Measurements from ENCODE around the gene IL26.
"Not testable (repeated sequence)": the region's sequence is repeated elsewhere in the genome, so short reads cannot be mapped to it uniquely, and the experiment has no call there.

The IL26 gene

GRCh38 chr12:68198507-68199086, 27.0 kb downstream of the IL26 start:
- Histone ChIP-seq H3K9me3 (ENCODE audit: control insufficient read depth, low read length) (no peaks in the 10 kb centered on the region), H3K27me3 (replicated peaks; ENCODE audit: control insufficient read depth, insufficient read depth, low read length) (peaks cover 24% of the 10 kb centered on the region), H3K4me3 (ENCODE audit: low read length) (no peak overlapping the region), H3K36me3 (ENCODE audit: control insufficient read depth, insufficient read depth, low read length, severe bottlenecking) (no peaks in the 10 kb centered on the region), H3K9ac (ENCODE audit: low read length) (no peak overlapping the region), H3K4me1 (ENCODE audit: control insufficient read depth, insufficient read depth, low read length) (no peaks in the 10 kb centered on the region)
- no peak for DNase-seq (ENCODE audit: low read depth)

GRCh38 chr12:68190301-68190700, 35.3 kb downstream of the IL26 start:
- H3K9ac ChIP-seq (ENCODE audit: low read length): no peak overlapping the region
- no peaks in the 10 kb centered on the region for H3K9me3 ChIP-seq (ENCODE audit: control insufficient read depth, low read length)
- H3K4me1 ChIP-seq (ENCODE audit: control insufficient read depth, insufficient read depth, low read length): no peaks in the 10 kb centered on the region
- no peak overlapping the region for H3K4me3 ChIP-seq (ENCODE audit: low read length)
- no peaks in the 10 kb centered on the region for H3K36me3 ChIP-seq (ENCODE audit: control insufficient read depth, insufficient read depth, low read length, severe bottlenecking)
- DNase-seq (ENCODE audit: low read depth): no peak
- H3K27me3 ChIP-seq (replicated peaks; ENCODE audit: control insufficient read depth, insufficient read depth, low read length): peaks cover 46% of the 10 kb centered on the region

- H3K36me3 ChIP-seq (ENCODE audit: control insufficient read depth, insufficient read depth, low read length, severe bottlenecking): no peaks in the 10 kb centered on the region
- H3K4me3 ChIP-seq (ENCODE audit: low read length): no peak overlapping the region
- H3K9me3 ChIP-seq (ENCODE audit: control insufficient read depth, low read length): no peaks in the 10 kb centered on the region
- H3K4me1 ChIP-seq (ENCODE audit: control insufficient read depth, insufficient read depth, low read length): no peaks in the 10 kb centered on the region
- DNase-seq (ENCODE audit: low read depth): peak; percentile 2
- H3K9ac ChIP-seq (ENCODE audit: low read length): no peak overlapping the region
- peaks cover 50% of the 10 kb centered on the region for H3K27me3 ChIP-seq (replicated peaks; ENCODE audit: control insufficient read depth, insufficient read depth, low read length)
Measured at GRCh38 chr12:68189821-68190242, 35.8 kb downstream of the IL26 start.

- no peaks in the 10 kb centered on the region for H3K36me3 ChIP-seq (ENCODE audit: control insufficient read depth, insufficient read depth, low read length, severe bottlenecking)
- no peaks in the 10 kb centered on the region for H3K9me3 ChIP-seq (ENCODE audit: control insufficient read depth, low read length)
- H3K27me3 ChIP-seq (replicated peaks; ENCODE audit: control insufficient read depth, insufficient read depth, low read length): peaks cover 47% of the 10 kb centered on the region
- H3K4me1 ChIP-seq (ENCODE audit: control insufficient read depth, insufficient read depth, low read length): no peaks in the 10 kb centered on the region
- H3K9ac ChIP-seq (ENCODE audit: low read length): no peak overlapping the region
- H3K4me3 ChIP-seq (ENCODE audit: low read length): no peak overlapping the region
- DNase-seq (ENCODE audit: low read depth): no peak
Measured at GRCh38 chr12:68185598-68185997, 40.0 kb downstream of the IL26 start.

- H3K36me3 ChIP-seq (ENCODE audit: control insufficient read depth, insufficient read depth, low read length, severe bottlenecking): no peaks in the 10 kb centered on the region
- no peak overlapping the region for H3K4me3 ChIP-seq (ENCODE audit: low read length)
- no peak for DNase-seq (ENCODE audit: low read depth)
- H3K9ac ChIP-seq (ENCODE audit: low read length): no peak overlapping the region
- H3K4me1 ChIP-seq (ENCODE audit: control insufficient read depth, insufficient read depth, low read length): no peaks in the 10 kb centered on the region
- H3K9me3 ChIP-seq (ENCODE audit: control insufficient read depth, low read length): no peaks in the 10 kb centered on the region
- H3K27me3 ChIP-seq (replicated peaks; ENCODE audit: control insufficient read depth, insufficient read depth, low read length): peaks cover 23% of the 10 kb centered on the region
Measured at GRCh38 chr12:68180792-68181744, 44.5 kb downstream of the IL26 start.

GRCh38 chr12:68178774-68179439, 46.7 kb downstream of the IL26 start:
- Histone ChIP-seq H3K4me1 (ENCODE audit: control insufficient read depth, insufficient read depth, low read length) (no peaks in the 10 kb centered on the region), H3K4me3 (ENCODE audit: low read length) (no peak overlapping the region), H3K27me3 (replicated peaks; ENCODE audit: control insufficient read depth, insufficient read depth, low read length) (peaks cover 8% of the 10 kb centered on the region), H3K9me3 (ENCODE audit: control insufficient read depth, low read length) (no peaks in the 10 kb centered on the region), H3K36me3 (ENCODE audit: control insufficient read depth, insufficient read depth, low read length, severe bottlenecking) (no peaks in the 10 kb centered on the region), H3K9ac (ENCODE audit: low read length) (no peak overlapping the region)
- no peak for DNase-seq (ENCODE audit: low read depth)

- Histone ChIP-seq H3K9ac (ENCODE audit: low read length) (no peak overlapping the region), H3K4me3 (ENCODE audit: low read length) (no peak overlapping the region), H3K36me3 (ENCODE audit: control insufficient read depth, insufficient read depth, low read length, severe bottlenecking) (no peaks in the 10 kb centered on the region), H3K4me1 (ENCODE audit: control insufficient read depth, insufficient read depth, low read length) (no peaks in the 10 kb centered on the region), H3K9me3 (ENCODE audit: control insufficient read depth, low read length) (no peaks in the 10 kb centered on the region), H3K27me3 (replicated peaks; ENCODE audit: control insufficient read depth, insufficient read depth, low read length) (peaks cover 4% of the 10 kb centered on the region)
- DNase-seq (ENCODE audit: low read depth): no peak
Measured at GRCh38 chr12:68178184-68178583, 47.4 kb downstream of the IL26 start.

GRCh38 chr12:68177562-68177961, 48.0 kb downstream of the IL26 start:
- no peak overlapping the region for H3K9ac ChIP-seq (ENCODE audit: low read length)
- peaks cover 4% of the 10 kb centered on the region for H3K27me3 ChIP-seq (replicated peaks; ENCODE audit: control insufficient read depth, insufficient read depth, low read length)
- no peak overlapping the region for H3K4me3 ChIP-seq (ENCODE audit: low read length)
- no peak for DNase-seq (ENCODE audit: low read depth)
- no peaks in the 10 kb centered on the region for H3K36me3 ChIP-seq (ENCODE audit: control insufficient read depth, insufficient read depth, low read length, severe bottlenecking)
- no peaks in the 10 kb centered on the region for H3K4me1 ChIP-seq (ENCODE audit: control insufficient read depth, insufficient read depth, low read length)
- no peaks in the 10 kb centered on the region for H3K9me3 ChIP-seq (ENCODE audit: control insufficient read depth, low read length)

GRCh38 chr12:68176257-68176656, 49.4 kb downstream of the IL26 start:
- no peaks in the 10 kb centered on the region for H3K9me3 ChIP-seq (ENCODE audit: control insufficient read depth, low read length)
- H3K4me1 ChIP-seq (ENCODE audit: control insufficient read depth, insufficient read depth, low read length): no peaks in the 10 kb centered on the region
- peaks cover 4% of the 10 kb centered on the region for H3K27me3 ChIP-seq (replicated peaks; ENCODE audit: control insufficient read depth, insufficient read depth, low read length)
- H3K36me3 ChIP-seq (ENCODE audit: control insufficient read depth, insufficient read depth, low read length, severe bottlenecking): no peaks in the 10 kb centered on the region
- H3K9ac ChIP-seq (ENCODE audit: low read length): no peak overlapping the region
- no peak for DNase-seq (ENCODE audit: low read depth)
- no peak overlapping the region for H3K4me3 ChIP-seq (ENCODE audit: low read length)

GRCh38 chr12:68175557-68176061, 50.0 kb downstream of the IL26 start:
- no peak for DNase-seq (ENCODE audit: low read depth)
- H3K9me3 ChIP-seq (ENCODE audit: control insufficient read depth, low read length): no peaks in the 10 kb centered on the region
- H3K36me3 ChIP-seq (ENCODE audit: control insufficient read depth, insufficient read depth, low read length, severe bottlenecking): no peaks in the 10 kb centered on the region
- no peak overlapping the region for H3K9ac ChIP-seq (ENCODE audit: low read length)
- H3K4me1 ChIP-seq (ENCODE audit: control insufficient read depth, insufficient read depth, low read length): no peaks in the 10 kb centered on the region
- no peak overlapping the region for H3K4me3 ChIP-seq (ENCODE audit: low read length)
- H3K27me3 ChIP-seq (replicated peaks; ENCODE audit: control insufficient read depth, insufficient read depth, low read length): peaks cover 4% of the 10 kb centered on the region

GRCh38 chr12:68174761-68175160, 50.8 kb downstream of the IL26 start:
- not testable (repeated sequence) for H3K4me1 ChIP-seq (ENCODE audit: control insufficient read depth, insufficient read depth, low read length); H3K9ac ChIP-seq (ENCODE audit: low read length); H3K36me3 ChIP-seq (ENCODE audit: control insufficient read depth, insufficient read depth, low read length, severe bottlenecking); H3K27me3 ChIP-seq (replicated peaks; ENCODE audit: control insufficient read depth, insufficient read depth, low read length); DNase-seq (ENCODE audit: low read depth); H3K4me3 ChIP-seq (ENCODE audit: low read length); H3K9me3 ChIP-seq (ENCODE audit: control insufficient read depth, low read length)

Measured in adipocyte (in vitro differentiated cells).